Liver (tissue), 3 donors: Measurements from ENCODE around the gene EPC1.

Experiments used
- ATF3 ChIP-seq: IDR thresholded peaks from 2 replicates; pipeline ENCODE4 v1.6.1; 2016; ENCODE audit warnings: antibody characterized with exemption
- CTCF ChIP-seq: fragments of 150-350 bp; IDR thresholded peaks from 2 replicates; pipeline ENCODE4 v1.5.1; 2017; ENCODE audit warnings: improper control_type of control experiment, low read depth, low read length; ENCODE audit not compliant: missing input control
- EGR1 ChIP-seq, 2 donors: IDR thresholded peaks; 2 replicates each; pipeline ENCODE4 v1.6.1; 2016 to 2018; ENCODE audit warnings: antibody characterized with exemption in 2 of 2, low read depth in 2 of 2
- JUND ChIP-seq, 2 donors: IDR thresholded peaks; 2 replicates each; pipeline ENCODE4 v1.6.1; 2016; ENCODE audit warnings: antibody characterized with exemption in 2 of 2
- MAX ChIP-seq: IDR thresholded peaks from 2 replicates; pipeline ENCODE4 v1.6.1; 2016; ENCODE audit warnings: antibody characterized with exemption
- REST ChIP-seq: IDR thresholded peaks from 2 replicates; pipeline ENCODE4 v1.6.1; 2016; ENCODE audit warnings: antibody characterized with exemption, mild to moderate bottlenecking
- SP1 ChIP-seq: IDR thresholded peaks from 2 replicates; pipeline ENCODE4 v1.6.1; 2018; ENCODE audit warnings: antibody characterized with exemption, mild to moderate bottlenecking
- TAF1 ChIP-seq: conservative IDR thresholded peaks from 2 replicates; pipeline ENCODE4 v1.6.1; 2016; ENCODE audit warnings: antibody characterized with exemption, mild to moderate bottlenecking
- YY1 ChIP-seq: IDR thresholded peaks from 2 replicates; pipeline ENCODE4 v1.6.1; 2016; ENCODE audit warnings: antibody characterized with exemption, mild to moderate bottlenecking
- donor health status: healthy.
- donor health status: healthy.

- TF ChIP-seq CTCF (no peak), TAF1 (no peak), ATF3 (no peak), JUND (IDR thresholded peaks at IDR 0.05) (no peak), EGR1 (IDR thresholded peaks at IDR 0.05; ENCODE audit: low read depth in 2 of 2) (no peak), YY1 (no peak), MAX (no peak), REST (no peak), SP1 (no peak)
Measured at GRCh38 chr10:32328499-32328898, 18.5 kb downstream of the EPC1 start.
